ENCODE results near the gene SETD2. TPM values are rescaled to one million over a fixed set of nuclear protein-coding genes. Genes with fewer than 3 reads are reported as not detected.

Gene SETD2
- total and polyA plus RNA-seq, 2 of the 8 experiments (the other 6 are each of a cell fraction or from before 2014, with no cell fraction given) = 15.7 to 46.3 TPM

DNA sequence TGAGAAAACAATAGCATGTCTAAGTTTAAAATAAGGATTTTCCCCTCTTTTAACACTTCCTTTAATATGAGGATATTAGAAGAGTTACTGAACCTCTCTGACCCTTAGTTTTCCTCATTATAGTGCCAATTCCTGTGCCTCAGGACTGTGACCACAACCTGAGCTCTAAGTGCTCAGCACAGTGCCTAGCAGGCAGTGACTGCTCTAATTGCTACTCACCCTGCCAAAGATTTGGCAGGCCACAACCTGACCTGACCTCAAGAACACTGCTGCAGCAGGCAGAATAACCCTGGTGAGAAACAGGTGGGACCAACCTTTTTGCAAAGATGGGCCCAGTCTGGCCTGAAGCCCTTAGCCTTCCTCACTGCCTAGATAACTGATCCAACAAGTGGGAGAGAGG lies 148.8 kb downstream of the SETD2 start (continued):
- TF ChIP-seq RFX5 (IDR thresholded peaks at IDR 0.05; ENCODE audit: borderline replicate concordance, low read depth, low read length) = no peak
- no peak for TF ChIP-seq PHF8 (conservative IDR thresholded peaks at IDR 0.05; ENCODE audit: low read depth, low read length)
- TF ChIP-seq TBP (IDR thresholded peaks at IDR 0.05; ENCODE audit: low read depth, low read length) = no peak
- no peak for TF ChIP-seq NANOG (IDR thresholded peaks at IDR 0.05; ENCODE audit: insufficient read depth, low read depth, low read length, poor library complexity, severe bottlenecking)

Measured in H1 (cell line).